Astrocyte (in vitro differentiated cells and primary cell): ENCODE results near the gene PALMD. TPM values are rescaled to one million over a fixed set of nuclear protein-coding genes. Genes with fewer than 3 reads are reported as not detected.

ENCODE experiments used
- DNase-seq: peaks from one replicate; pipeline ENCODE4 v3.0.0-alpha.2; 2010; ENCODE audit warnings: low read depth
- FAIRE-seq: peaks from 2 replicates; lab custom pipeline; 2011; peaks lifted over from hg19 to GRCh38; lab: Jason Lieb, UNC
- H2AFZ ChIP-seq: 2 replicates; pipeline ENCODE4 v1.6.0; 2012; ENCODE audit warnings: low read depth, low read length, inconsistent platforms
- H3K27ac ChIP-seq: 2 replicates; pipeline ENCODE4 v1.5.1; 2011; ENCODE audit warnings: low read depth, low read length, inconsistent platforms
- H3K27me3 ChIP-seq: 2 replicates; pipeline ENCODE4 v1.6.0; 2011; ENCODE audit warnings: low read length, inconsistent platforms; ENCODE audit not compliant: insufficient read depth
- H3K36me3 ChIP-seq: 2 replicates; pipeline ENCODE4 v1.5.1; 2011; ENCODE audit warnings: low read length, inconsistent platforms; ENCODE audit not compliant: insufficient read depth
- H3K4me1 ChIP-seq: 2 replicates; pipeline ENCODE4 v1.5.1; 2011; ENCODE audit warnings: low read length, inconsistent platforms; ENCODE audit not compliant: insufficient read depth
- H3K4me2 ChIP-seq: 2 replicates; pipeline ENCODE4 v1.6.0; 2012; ENCODE audit warnings: low read length, inconsistent platforms
- H3K4me3 ChIP-seq: 2 replicates; pipeline ENCODE4 v1.5.1; 2011; ENCODE audit warnings: low read depth, mild to moderate bottlenecking, low read length, inconsistent platforms; ENCODE audit not compliant: insufficient read depth
- H3K79me2 ChIP-seq: 2 replicates; pipeline ENCODE4 v1.6.0; 2012; ENCODE audit warnings: mild to moderate bottlenecking, low read length, inconsistent platforms; ENCODE audit not compliant: insufficient read depth
- H3K9ac ChIP-seq: 2 replicates; pipeline ENCODE4 v1.6.0; 2012; ENCODE audit warnings: mild to moderate bottlenecking, low read length, inconsistent platforms
- H3K9me3 ChIP-seq: 2 replicates; pipeline ENCODE4 v1.5.1; 2012; ENCODE audit warnings: low read depth, mild to moderate bottlenecking, low read length, inconsistent platforms; ENCODE audit not compliant: insufficient read depth
- H4K20me1 ChIP-seq: 2 replicates; pipeline ENCODE4 v1.6.0; 2012; ENCODE audit warnings: low read length, inconsistent platforms; ENCODE audit not compliant: insufficient read depth
- H3K27ac Mint-ChIP-seq: one replicate; pipeline ENCODE4 v1.8.0; 2021; ENCODE audit warnings: mild to moderate bottlenecking, mixed read lengths; ENCODE audit not compliant: unreplicated experiment
- H3K27me3 Mint-ChIP-seq: one replicate; pipeline ENCODE4 v1.8.0; 2021; ENCODE audit warnings: low read depth, mixed read lengths; ENCODE audit not compliant: unreplicated experiment
- H3K36me3 Mint-ChIP-seq: one replicate; pipeline ENCODE4 v1.8.0; 2021; ENCODE audit warnings: low read depth, mixed read lengths; ENCODE audit not compliant: unreplicated experiment
- H3K4me1 Mint-ChIP-seq: one replicate; pipeline ENCODE4 v1.8.0; 2021; ENCODE audit warnings: low read depth, mixed read lengths; ENCODE audit not compliant: unreplicated experiment
- H3K4me3 Mint-ChIP-seq: one replicate; pipeline ENCODE4 v1.8.0; 2021; ENCODE audit warnings: mild to moderate bottlenecking, moderate library complexity, mixed read lengths; ENCODE audit not compliant: unreplicated experiment
- H3K9me3 Mint-ChIP-seq: one replicate; pipeline ENCODE4 v1.8.0; 2021; ENCODE audit warnings: mild to moderate bottlenecking, mixed read lengths; ENCODE audit not compliant: unreplicated experiment
- EZH2 ChIP-seq: IDR thresholded peaks from 2 replicates; pipeline ENCODE4 v1.6.1; 2012; ENCODE audit warnings: mild to moderate bottlenecking, low read length, inconsistent platforms; ENCODE audit not compliant: insufficient read depth
- total RNA-seq: library from RNA; stranded (reverse); gene quantifications from 2 replicates; pipeline ENCODE4 v1.2.1, GENCODE V29; 2021
- TF ChIP-seq, protein P1 (sequence below): IDR thresholded peaks from 2 replicates; pipeline ENCODE4 v1.5.1; 2011; ENCODE audit warnings: low read depth, mild to moderate bottlenecking, inconsistent platforms, low read length, moderate library complexity; ENCODE audit not compliant: insufficient read depth

The PALMD gene
- total RNA-seq, 1 donor from 2014 or later = 0.41 TPM

DNA sequence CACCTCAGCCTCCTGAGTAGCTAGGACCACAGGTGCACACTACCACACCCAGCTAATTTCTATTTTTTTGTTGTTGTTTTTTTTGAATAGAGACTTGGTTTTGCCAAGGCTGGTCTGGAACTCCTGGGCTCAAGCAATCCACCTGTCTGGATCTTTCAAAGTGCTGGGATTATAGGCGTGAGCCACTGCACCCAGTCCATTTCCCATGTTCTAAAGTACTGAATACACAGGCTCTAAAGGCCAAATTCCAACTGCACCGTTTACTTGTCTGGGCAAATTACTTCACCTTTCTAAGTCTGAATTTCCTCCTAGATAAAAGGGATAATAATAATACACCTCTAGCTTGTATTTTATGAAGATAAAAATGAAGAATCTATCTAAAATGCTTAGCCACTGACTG, 80.9 kb downstream of the PALMD start:
- no peak overlapping the region for H3K4me3 ChIP-seq
- Mint-ChIP-seq H3K27ac (no peak overlapping the region), H3K36me3 (no peaks in the 10 kb centered on the region), H3K27me3 (no peaks in the 10 kb centered on the region), H3K4me1 (peaks cover 13% of the 10 kb centered on the region), H3K9me3 (no peaks in the 10 kb centered on the region), H3K4me3 (no peak overlapping the region)
- H3K9me3 ChIP-seq = no peaks in the 10 kb centered on the region
- H3K27ac ChIP-seq = no peak overlapping the region
- H3K4me2 ChIP-seq = no peak overlapping the region
- no peak overlapping the region for H3K9ac ChIP-seq
- no peak for TF ChIP-seq EZH2
- TF ChIP-seq, protein P1, sequence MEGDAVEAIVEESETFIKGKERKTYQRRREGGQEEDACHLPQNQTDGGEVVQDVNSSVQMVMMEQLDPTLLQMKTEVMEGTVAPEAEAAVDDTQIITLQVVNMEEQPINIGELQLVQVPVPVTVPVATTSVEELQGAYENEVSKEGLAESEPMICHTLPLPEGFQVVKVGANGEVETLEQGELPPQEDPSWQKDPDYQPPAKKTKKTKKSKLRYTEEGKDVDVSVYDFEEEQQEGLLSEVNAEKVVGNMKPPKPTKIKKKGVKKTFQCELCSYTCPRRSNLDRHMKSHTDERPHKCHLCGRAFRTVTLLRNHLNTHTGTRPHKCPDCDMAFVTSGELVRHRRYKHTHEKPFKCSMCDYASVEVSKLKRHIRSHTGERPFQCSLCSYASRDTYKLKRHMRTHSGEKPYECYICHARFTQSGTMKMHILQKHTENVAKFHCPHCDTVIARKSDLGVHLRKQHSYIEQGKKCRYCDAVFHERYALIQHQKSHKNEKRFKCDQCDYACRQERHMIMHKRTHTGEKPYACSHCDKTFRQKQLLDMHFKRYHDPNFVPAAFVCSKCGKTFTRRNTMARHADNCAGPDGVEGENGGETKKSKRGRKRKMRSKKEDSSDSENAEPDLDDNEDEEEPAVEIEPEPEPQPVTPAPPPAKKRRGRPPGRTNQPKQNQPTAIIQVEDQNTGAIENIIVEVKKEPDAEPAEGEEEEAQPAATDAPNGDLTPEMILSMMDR = no peak
- H4K20me1 ChIP-seq = no peaks in the 10 kb centered on the region
- no peaks in the 10 kb centered on the region for H3K36me3 ChIP-seq
- peaks cover 2% of the 10 kb centered on the region for H3K27me3 ChIP-seq
- peaks cover 8% of the 10 kb centered on the region for H3K4me1 ChIP-seq
- no peak overlapping the region for H2AFZ ChIP-seq
- no peaks in the 10 kb centered on the region for H3K79me2 ChIP-seq
- FAIRE-seq (no peak), DNase-seq (no peak)

DNA sequence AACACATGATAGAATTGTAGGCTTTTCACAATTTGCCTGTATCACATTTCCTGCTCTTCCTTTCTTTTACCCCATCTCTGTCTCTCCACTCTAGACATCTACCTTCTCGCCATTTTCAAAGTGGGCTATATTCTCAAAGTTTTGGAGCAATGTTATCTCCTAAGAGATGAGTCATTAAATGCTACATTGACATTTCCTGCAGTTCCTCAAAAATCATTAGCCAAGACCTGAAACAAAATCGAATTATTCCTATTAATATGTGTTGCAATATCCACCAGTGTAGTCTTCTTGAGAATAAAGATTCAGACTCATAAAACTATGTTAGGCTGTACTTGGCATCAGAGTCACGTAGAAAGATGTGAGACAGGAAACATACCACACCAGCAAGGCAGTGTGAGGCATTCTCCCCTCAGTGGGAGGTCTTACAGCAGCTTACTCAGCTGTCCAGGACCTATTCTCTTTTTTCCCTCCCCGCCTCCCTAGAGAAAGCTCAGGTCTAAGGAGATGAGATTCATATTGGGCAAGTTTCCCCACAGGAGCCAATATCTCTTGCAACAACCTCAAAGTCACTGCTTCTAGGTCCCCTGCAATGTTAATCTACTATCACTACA, 81.8 kb downstream of the PALMD start:
- Histone ChIP-seq H3K4me3 (no peak overlapping the region), H3K4me2 (peak overlapping the region; percentile 45), H3K79me2 (no peaks in the 10 kb centered on the region), H3K27ac (peak overlapping the region; percentile 25), H3K9me3 (no peaks in the 10 kb centered on the region), H3K4me1 (peaks cover 8% of the 10 kb centered on the region), H3K27me3 (peaks cover 2% of the 10 kb centered on the region), H4K20me1 (no peaks in the 10 kb centered on the region), H3K9ac (no peak overlapping the region), H2AFZ (peak overlapping the region; percentile 14), H3K36me3 (no peaks in the 10 kb centered on the region)
- Mint-ChIP-seq H3K9me3 (no peaks in the 10 kb centered on the region), H3K27ac (peak overlapping the region; percentile 30), H3K4me3 (no peak overlapping the region), H3K27me3 (no peaks in the 10 kb centered on the region), H3K4me1 (peaks cover 13% of the 10 kb centered on the region), H3K36me3 (no peaks in the 10 kb centered on the region)
- FAIRE-seq (peak; percentile 72), DNase-seq (peak; percentile 78)
- no peak for TF ChIP-seq EZH2
- TF ChIP-seq, protein P1 = no peak

DNA sequence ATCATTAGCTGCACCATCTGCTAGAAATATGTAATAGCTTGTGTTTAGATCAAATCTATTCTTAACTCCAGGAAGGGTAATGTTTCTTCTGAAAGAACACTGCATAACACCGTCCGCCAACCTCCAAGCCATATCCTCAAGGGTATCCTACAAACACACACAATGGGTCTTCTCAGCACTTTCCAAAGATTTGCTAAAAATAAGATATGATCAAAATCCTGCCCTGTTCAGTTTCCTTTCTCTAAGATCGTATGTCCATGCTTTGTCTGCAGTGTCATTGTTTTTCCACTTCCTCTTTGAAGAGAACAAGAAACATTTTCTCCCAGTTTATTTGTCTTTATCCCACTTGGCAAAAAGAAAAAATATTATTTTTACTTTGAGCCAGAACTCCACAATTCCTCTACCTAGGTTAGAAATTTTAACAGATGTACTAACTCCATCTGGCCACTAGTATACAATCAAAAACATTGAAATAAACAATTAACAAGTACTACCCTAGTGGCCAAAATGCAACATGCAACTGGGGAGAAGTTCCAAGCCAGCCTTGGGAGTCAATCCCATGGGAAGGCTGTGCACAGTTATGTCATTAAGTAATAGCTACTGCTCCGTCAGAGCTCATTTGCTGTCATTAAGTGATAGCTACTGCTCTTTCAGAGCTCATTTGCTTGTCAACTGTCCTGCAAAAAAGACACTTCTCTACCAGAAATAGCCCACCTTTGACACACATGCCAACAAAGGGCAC, 82.8 kb downstream of the PALMD start:
- Mint-ChIP-seq H3K36me3 (no peaks in the 10 kb centered on the region), H3K9me3 (no peaks in the 10 kb centered on the region), H3K4me3 (no peak overlapping the region), H3K4me1 (peaks cover 13% of the 10 kb centered on the region), H3K27me3 (no peaks in the 10 kb centered on the region), H3K27ac (no peak overlapping the region)
- no peaks in the 10 kb centered on the region for H3K79me2 ChIP-seq
- H3K9me3 ChIP-seq = no peaks in the 10 kb centered on the region
- FAIRE-seq (peak; percentile 13), DNase-seq (no peak)
- no peak overlapping the region for H3K27ac ChIP-seq
- H3K27me3 ChIP-seq = peaks cover 2% of the 10 kb centered on the region
- H2AFZ ChIP-seq = no peak overlapping the region
- no peak overlapping the region for H3K4me3 ChIP-seq
- no peaks in the 10 kb centered on the region for H4K20me1 ChIP-seq
- H3K9ac ChIP-seq = no peak overlapping the region
- H3K4me2 ChIP-seq = no peak overlapping the region
- H3K4me1 ChIP-seq = peaks cover 8% of the 10 kb centered on the region
- no peak for TF ChIP-seq EZH2
- TF ChIP-seq, protein P1 = peak; percentile 54
- H3K36me3 ChIP-seq = no peaks in the 10 kb centered on the region
